ENCODE results near the gene MEI1. TPM values are rescaled to one million over a fixed set of nuclear protein-coding genes. Genes with fewer than 3 reads are reported as not detected.

Gene MEI1
- total and polyA plus RNA-seq, 8 donors: 1.5 to 7.9 (median 3.3) TPM

DNA sequence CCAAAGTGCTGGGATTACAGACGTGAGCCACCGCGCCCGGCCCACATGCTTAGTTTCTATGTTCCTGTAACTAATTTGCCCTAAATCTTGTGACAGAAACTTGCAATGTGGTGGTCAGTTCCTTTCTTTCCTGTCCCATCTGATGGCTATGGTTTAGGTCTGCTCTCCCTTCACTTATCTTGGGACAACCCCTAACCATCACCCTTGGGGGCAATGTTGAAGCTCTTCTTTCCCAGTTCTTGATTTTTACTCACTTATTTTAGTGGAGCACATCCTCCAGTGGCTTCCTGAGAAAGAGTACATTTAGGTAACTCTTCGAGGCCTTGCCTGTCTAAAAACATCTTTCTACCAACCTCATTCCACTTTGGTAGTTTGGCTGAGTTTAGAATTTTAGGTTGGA is 140.9 kb downstream of the MEI1 start:
- peaks cover 0 to 27% of the 10 kb centered on the region in 2 donors for H3K36me3 ChIP-seq

DNA sequence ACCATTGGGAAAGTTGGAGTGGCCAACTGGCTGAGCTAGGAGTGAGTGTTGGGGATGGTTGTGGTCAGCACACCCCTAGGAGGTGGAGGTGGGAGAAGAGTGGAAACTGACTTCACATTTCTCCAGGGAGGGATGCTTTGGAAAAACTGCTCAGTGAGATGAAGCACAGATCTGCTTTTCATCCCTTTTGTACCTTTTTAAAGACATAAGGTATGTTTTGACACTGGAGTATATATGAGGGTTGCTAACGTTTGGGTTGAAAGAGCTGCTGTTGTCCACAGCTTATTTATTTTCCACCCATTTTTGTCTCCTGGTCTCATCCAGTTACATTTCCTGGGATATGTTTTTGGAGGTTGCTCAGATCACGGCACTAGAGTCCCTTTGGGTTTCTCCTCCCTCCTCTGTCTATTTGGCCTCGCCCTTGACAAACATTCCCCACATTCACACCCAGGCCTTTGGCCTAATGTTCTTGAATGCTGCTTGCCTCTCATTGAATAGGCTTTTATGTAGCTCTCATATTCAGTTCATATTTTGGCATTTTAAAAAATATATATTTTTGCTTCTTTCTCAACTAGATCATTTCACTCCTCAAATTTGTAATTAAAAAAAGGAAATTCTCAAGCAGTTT is 141.9 kb downstream of the MEI1 start:
- H3K36me3 ChIP-seq: peaks cover 0 to 17% of the 10 kb centered on the region in 2 donors
- no peaks in the 10 kb centered on the region for H3K9me3 ChIP-seq
- peaks cover 25 to 84% of the 10 kb centered on the region in 2 donors for H3K4me1 ChIP-seq
- H3K27me3 ChIP-seq: no peaks in the 10 kb centered on the region
- ATAC-seq: peak; percentile 68
- H3K4me3 ChIP-seq: no peak overlapping the region
- intact Hi-C loops (cut with DNase I): no loop called here
- TF ChIP-seq, protein P1, sequence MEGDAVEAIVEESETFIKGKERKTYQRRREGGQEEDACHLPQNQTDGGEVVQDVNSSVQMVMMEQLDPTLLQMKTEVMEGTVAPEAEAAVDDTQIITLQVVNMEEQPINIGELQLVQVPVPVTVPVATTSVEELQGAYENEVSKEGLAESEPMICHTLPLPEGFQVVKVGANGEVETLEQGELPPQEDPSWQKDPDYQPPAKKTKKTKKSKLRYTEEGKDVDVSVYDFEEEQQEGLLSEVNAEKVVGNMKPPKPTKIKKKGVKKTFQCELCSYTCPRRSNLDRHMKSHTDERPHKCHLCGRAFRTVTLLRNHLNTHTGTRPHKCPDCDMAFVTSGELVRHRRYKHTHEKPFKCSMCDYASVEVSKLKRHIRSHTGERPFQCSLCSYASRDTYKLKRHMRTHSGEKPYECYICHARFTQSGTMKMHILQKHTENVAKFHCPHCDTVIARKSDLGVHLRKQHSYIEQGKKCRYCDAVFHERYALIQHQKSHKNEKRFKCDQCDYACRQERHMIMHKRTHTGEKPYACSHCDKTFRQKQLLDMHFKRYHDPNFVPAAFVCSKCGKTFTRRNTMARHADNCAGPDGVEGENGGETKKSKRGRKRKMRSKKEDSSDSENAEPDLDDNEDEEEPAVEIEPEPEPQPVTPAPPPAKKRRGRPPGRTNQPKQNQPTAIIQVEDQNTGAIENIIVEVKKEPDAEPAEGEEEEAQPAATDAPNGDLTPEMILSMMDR (IDR thresholded peaks at IDR 0.05): no peak
- DNase-seq: no peak
- peak overlapping the region; percentile 21 to 48 for H3K27ac ChIP-seq

More for the DNA sequence above, 140.9 kb downstream of the MEI1 start:
- H3K27ac ChIP-seq: peak overlapping the region; percentile 5 to 48
- no peak overlapping the region for H3K4me3 ChIP-seq
- H3K9me3 ChIP-seq: no peaks in the 10 kb centered on the region
- ATAC-seq: no peak
- DNase-seq: no peak
- intact Hi-C loops (cut with DNase I): no loop called here
- TF ChIP-seq, protein P1 (IDR thresholded peaks at IDR 0.05): no peak
- H3K27me3 ChIP-seq: no peaks in the 10 kb centered on the region
- H3K4me1 ChIP-seq: peaks cover 19 to 84% of the 10 kb centered on the region in 2 donors

DNA sequence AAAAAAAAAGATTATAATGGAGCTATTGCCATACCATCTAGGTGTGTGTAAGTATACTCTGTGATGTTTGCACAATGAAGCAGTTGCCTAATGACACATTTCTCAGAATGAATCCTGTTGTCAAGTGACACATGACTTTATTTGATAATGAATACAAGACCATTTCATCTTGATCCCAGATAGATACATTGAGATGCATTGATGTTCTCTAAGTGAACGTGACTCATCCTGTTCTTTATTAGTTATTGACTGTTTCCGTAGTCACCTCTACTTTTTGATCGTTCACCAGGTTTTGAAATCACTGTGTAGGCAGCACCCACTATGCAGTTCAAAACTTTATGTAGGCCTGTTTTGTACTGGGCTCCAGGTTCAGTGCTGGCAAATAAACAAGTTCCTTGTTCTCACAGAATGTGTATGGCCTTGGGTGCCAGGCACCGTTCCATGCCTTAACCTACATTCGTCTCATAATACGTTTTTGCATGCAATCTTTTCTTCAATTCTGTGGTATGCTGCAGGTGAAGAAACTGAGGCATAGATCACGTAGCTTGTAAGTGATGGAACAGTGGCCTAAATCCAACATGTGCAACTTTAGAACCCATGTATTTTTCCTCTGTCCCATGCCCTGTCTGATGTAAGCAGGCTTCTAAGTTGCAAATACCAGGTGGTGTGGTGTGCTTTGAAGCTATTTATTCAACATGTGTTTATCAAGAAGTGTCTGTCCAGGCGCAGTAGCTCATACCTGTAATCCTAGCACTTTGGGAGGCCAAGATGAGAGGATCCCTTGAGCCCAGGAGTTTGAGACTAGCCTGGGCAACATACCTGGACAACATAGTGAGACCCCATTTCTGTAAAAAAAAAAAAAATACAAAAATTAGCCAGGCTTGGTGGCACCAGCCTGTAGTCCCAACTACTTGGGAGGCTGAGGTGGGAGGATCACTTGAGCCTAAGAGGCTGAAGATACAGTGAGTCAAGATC is 144.0 kb downstream of the MEI1 start:
- Histone ChIP-seq H3K27ac (peak overlapping the region in 1 of 2 donors; percentile 21), H3K4me3 (no peak overlapping the region), H3K9me3 (no peaks in the 10 kb centered on the region), H3K4me1 (peaks cover 31 to 92% of the 10 kb centered on the region in 2 donors), H3K27me3 (no peaks in the 10 kb centered on the region), H3K36me3 (peaks cover 0 to 6% of the 10 kb centered on the region in 2 donors)
- DNase-seq (no peak), ATAC-seq (no peak)
- TF ChIP-seq, protein P1 (IDR thresholded peaks at IDR 0.05): no peak
- intact Hi-C loops (cut with DNase I): no loop called here

DNA sequence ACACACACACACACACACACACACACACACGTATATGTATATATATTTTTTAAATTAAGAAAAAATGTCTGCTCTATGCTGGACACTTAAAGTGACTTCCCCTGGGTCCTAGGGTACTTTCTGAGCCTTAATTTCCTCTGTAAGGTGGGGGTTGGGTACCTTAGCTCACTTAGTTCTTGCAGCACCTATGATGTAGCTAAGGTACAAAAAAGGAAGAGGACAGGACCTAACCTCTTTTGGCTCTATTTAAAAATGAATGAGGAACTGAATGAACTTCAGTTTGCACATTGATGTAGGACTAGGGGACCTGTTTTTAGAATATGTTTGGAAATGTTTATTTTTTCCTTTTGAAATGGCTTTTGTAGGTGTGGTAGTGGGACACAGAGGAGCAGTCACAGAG is 144.7 kb downstream of the MEI1 start:
- H3K27me3 ChIP-seq: no peaks in the 10 kb centered on the region
- H3K9me3 ChIP-seq: no peaks in the 10 kb centered on the region
- no peak for DNase-seq
- peaks cover 31 to 93% of the 10 kb centered on the region in 2 donors for H3K4me1 ChIP-seq
- peak overlapping the region; percentile 15 to 61 for H3K27ac ChIP-seq
- no peak for ATAC-seq
- H3K36me3 ChIP-seq: peaks cover 0 to 6% of the 10 kb centered on the region in 2 donors
- intact Hi-C loops (cut with DNase I): no loop called here
- no peak overlapping the region for H3K4me3 ChIP-seq
- TF ChIP-seq, protein P1 (IDR thresholded peaks at IDR 0.05): no peak

DNA sequence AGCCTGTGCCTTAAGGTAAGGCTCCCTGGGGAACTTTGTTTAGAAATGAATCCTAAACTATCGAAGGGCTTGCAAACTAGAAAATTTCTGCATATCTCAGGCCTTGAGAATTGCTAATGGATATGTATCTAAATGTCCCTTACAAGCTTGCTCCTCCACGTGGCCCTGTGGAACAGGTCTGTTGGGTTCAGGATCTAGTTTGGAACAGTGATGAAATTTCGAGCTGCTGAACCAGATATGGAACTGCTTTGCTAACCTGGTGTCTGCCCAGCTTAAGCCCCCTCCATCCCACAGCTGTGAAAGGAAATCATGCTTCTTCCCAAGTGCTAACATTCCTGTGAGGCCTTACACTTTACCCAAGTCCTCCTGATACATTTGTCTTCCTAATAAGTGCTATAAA is 145.2 kb downstream of the MEI1 start:
- Histone ChIP-seq H3K27ac (peak overlapping the region; percentile 15 to 61), H3K27me3 (no peaks in the 10 kb centered on the region), H3K4me3 (no peak overlapping the region), H3K36me3 (peaks cover 0 to 4% of the 10 kb centered on the region in 2 donors), H3K4me1 (peaks cover 31 to 93% of the 10 kb centered on the region in 2 donors), H3K9me3 (no peaks in the 10 kb centered on the region)
- DNase-seq (peak in 2 of 4 donors; percentile 48 to 75), ATAC-seq (peak; percentile 56)
- TF ChIP-seq, protein P1 (IDR thresholded peaks at IDR 0.05): no peak
- intact Hi-C loops (cut with DNase I): no loop called here

Measured in left lung (tissue), 10 donors.